ENCODE results near the gene DLX4.

GRCh38 chr17:49949634-49950033 is 19.4 kb upstream of the DLX4 start:
- TF ChIP-seq POLR2A (IDR thresholded peaks at IDR 0.05): no peak
- TF ChIP-seq, protein P1, sequence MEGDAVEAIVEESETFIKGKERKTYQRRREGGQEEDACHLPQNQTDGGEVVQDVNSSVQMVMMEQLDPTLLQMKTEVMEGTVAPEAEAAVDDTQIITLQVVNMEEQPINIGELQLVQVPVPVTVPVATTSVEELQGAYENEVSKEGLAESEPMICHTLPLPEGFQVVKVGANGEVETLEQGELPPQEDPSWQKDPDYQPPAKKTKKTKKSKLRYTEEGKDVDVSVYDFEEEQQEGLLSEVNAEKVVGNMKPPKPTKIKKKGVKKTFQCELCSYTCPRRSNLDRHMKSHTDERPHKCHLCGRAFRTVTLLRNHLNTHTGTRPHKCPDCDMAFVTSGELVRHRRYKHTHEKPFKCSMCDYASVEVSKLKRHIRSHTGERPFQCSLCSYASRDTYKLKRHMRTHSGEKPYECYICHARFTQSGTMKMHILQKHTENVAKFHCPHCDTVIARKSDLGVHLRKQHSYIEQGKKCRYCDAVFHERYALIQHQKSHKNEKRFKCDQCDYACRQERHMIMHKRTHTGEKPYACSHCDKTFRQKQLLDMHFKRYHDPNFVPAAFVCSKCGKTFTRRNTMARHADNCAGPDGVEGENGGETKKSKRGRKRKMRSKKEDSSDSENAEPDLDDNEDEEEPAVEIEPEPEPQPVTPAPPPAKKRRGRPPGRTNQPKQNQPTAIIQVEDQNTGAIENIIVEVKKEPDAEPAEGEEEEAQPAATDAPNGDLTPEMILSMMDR (IDR thresholded peaks at IDR 0.05): no peak
- no peak for TF ChIP-seq EP300 (IDR thresholded peaks at IDR 0.05; ENCODE audit: low read depth)
- no peak for TF ChIP-seq POLR2AphosphoS5 (IDR thresholded peaks at IDR 0.05)

All from transverse colon (tissue), 4 donors.